GM12892 (cell line): ENCODE data around the gene PDGFRB.

Experiments
- DNase-seq: peaks from one replicate; pipeline ENCODE4 v3.0.0; 2011; ENCODE audit not compliant: insufficient read length
- FAIRE-seq: peaks from 2 replicates; lab custom pipeline; 2011; peaks lifted over from hg19 to GRCh38; lab: Jason Lieb, UNC
- POLR2A ChIP-seq: IDR thresholded peaks from 2 replicates; pipeline ENCODE4 v1.6.1; 2011; ENCODE audit warnings: low read depth, low read length, control low read depth
- POLR2AphosphoS5 ChIP-seq: IDR thresholded peaks from 2 replicates; pipeline ENCODE4 v1.6.1; 2011; ENCODE audit warnings: low read depth, low read length, control low read depth
- TAF1 ChIP-seq: IDR thresholded peaks from 2 replicates; pipeline ENCODE4 v1.6.1; 2011; ENCODE audit warnings: low read depth, mild to moderate bottlenecking, control low read depth, low read length, borderline replicate concordance

Gene PDGFRB

DNA sequence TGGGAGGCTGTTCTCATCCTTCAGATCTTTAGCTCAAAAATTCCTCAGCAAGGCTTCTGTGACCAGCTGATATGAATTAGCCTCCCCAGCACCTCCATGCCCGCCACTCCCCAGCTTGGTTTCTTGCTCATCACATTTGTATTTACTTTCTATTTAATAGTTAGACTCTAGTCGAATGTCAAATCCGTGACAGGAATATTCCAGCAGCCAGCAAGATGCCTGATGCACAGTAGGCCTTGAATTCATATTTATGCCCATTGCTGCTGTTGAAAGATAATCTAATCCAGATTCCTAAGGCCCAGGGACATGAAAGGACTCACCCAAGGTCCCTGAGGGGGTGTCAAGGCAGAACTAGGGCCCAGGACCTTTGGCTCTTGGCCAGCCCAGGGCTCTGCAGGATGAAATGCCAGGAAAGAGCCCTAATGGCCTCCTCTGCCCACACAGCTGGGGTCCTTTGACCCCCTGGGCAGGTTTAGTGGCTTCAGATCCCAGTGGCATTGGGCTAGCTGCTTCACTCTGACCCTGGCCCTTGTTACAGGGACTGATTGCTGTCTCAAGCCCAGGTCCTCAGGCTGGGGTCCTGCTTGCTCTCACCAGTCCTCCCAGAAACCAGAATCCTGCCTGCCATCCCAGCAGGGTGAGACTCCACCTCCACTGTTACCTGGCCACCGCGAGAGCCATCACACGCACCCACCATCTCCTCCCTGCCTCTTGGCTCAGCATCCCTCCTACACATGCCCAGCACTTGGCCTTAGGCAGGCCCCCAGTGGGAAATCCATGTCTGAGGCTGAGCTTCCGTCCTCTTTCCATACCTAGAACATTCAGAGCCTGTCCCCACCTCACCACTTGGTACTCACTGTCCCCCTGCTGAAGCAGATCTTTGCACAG lies 76.6 kb downstream of the PDGFRB start:
- no peak for DNase-seq
- FAIRE-seq = no peak
- TF ChIP-seq POLR2A = no peak
- no peak for TF ChIP-seq POLR2AphosphoS5
- no peak for TF ChIP-seq TAF1

DNA sequence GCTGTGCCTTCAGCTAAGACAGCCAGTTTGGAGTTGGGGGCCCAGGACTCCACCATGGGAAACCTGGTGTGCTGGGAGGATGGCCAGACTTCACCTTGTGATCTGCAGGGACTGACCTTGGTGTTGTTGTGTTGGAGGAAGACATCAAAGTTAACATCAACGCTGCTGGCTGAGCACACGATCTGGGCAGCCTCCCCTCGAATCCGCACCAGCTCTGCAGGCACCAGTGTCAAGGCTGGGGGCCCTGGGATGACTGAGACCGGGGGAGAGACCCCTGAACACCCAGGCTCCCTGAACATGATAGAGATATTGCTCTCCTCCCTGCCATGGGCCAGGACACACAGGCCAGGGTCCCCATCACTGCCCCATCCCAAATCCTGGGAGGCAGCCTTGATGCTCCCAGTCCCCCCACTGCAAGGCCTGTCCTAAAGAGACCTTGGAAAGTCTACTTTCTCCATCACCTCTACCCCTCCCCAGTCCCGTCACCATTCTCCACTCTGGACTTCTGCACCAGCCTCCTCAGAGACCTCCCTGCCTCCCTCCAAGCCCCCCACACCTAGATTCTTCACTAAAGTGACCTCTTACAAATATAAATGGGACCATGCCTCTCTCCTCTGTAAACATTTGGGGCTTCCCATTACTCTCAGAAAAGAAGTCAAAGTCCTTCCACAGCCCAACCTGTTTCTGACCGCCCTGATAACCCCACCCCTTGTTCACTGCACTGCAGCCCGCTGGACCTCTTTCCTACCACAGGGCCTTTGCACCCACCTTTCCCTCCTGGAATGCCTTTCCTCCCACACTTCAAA lies 77.4 kb downstream of the PDGFRB start:
- FAIRE-seq (no peak), DNase-seq (no peak)
- TF ChIP-seq TAF1 (no peak), POLR2AphosphoS5 (no peak), POLR2A (no peak)

DNA sequence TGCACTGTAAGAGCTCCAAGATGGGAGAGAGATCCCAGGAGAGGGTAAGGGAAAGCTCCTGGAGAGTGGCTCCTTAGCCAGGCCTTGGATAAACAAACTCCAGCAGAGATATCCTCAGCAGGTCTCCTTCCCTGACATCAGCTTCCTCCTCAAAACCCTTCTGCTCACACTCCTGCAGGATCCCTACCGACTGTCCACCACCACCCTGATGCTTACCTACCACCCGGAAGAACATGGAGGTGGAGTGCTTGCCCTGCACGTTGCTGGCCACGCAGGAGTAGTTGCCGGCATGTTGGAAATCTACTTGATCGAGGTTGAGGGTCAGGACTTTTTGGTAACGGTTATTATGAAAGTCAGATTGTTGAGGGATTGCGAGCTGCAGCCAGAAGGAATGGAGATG lies 78.6 kb downstream of the PDGFRB start:
- FAIRE-seq (no peak), DNase-seq (no peak)
- TF ChIP-seq POLR2A = no peak
- no peak for TF ChIP-seq POLR2AphosphoS5
- no peak for TF ChIP-seq TAF1

DNA sequence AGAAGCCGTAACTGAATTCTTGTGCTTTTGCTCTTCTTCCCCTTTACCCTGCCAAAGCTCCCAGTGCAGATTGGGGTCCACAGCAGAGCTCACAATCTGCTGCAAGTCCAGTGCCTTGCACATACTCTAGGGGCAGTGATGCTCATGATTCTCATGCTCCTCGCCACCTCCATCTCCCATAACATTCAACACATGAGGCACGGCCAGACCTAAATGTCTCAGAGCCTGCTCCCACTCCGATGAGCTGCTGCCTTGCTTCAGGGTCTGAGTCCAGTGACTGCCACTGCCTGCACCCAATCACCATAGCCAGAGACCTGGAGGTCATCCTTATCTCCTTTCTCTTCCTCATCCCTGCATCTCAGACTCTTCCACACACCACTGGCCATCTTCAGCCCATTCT lies 79.8 kb downstream of the PDGFRB start:
- TF ChIP-seq POLR2AphosphoS5 (no peak), POLR2A (no peak), TAF1 (no peak)
- FAIRE-seq = no peak
- DNase-seq = no peak

DNA sequence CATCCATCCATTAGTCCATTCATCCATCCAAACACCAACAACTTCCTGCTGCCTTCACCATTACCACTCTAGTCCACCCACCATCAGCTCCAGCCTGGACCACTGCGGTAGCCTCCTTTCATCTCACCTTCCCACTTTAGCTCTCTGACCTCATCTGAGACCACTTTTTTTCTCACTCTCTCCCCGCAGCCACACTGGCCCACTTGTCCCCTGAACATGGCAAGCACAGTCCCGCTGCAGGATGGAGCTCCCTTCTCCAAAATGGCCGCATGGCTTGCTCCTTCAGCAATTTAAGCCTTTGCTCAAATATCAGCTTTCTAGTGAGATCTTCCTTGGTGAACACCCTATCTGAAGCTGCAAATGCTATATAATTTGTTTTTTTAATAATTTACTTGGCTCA lies 80.4 kb downstream of the PDGFRB start:
- FAIRE-seq (no peak), DNase-seq (no peak)
- TF ChIP-seq POLR2A (no peak), POLR2AphosphoS5 (no peak), TAF1 (no peak)

DNA sequence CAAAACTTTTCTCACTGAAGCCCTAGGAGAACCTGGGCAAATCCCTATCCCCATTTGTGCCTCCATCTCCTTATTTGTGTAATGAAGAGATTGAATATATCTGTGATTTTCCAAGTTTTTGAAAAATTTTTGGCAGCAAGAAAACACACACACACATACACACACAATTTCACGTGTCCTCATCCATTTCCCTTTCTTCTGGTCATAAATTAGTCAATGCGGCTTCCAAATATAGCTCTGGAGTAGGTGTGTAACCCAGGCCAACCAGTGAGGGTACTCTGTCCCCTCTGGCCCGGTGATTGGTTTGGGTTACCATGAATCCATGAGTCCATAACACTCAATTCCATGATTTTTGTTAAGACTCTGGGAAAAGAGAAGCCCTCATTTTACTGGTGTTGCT lies 82.0 kb downstream of the PDGFRB start:
- TF ChIP-seq TAF1 (no peak), POLR2A (no peak), POLR2AphosphoS5 (no peak)
- DNase-seq = no peak
- no peak for FAIRE-seq

DNA sequence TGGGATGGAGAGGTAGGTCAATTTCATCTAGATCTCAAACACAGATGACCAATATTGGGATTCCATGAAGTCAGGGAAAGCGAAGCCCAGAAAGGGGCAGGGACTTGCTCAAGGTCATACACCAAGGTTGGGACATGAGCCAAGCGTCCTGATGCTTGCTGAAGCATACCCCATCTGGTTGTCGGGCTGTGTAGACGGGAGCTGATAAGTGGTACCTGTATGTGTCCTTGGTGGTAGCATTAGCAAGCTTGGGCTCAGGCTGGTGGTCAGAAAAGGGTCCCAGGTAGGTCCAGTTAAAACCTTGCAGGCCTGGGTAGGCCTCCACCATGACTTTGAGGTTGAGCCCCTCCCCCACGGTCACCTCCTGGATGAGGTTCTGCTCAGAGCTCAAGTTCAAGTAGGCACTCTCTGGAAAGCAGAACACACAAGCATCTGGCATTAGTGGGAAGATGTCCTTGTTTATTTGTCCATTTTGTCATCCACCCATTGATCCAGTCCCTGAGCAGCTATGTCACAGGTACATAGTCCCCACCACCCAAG lies 82.5 kb downstream of the PDGFRB start:
- no peak for FAIRE-seq
- no peak for DNase-seq
- no peak for TF ChIP-seq POLR2A
- no peak for TF ChIP-seq POLR2AphosphoS5
- TF ChIP-seq TAF1 = no peak

DNA sequence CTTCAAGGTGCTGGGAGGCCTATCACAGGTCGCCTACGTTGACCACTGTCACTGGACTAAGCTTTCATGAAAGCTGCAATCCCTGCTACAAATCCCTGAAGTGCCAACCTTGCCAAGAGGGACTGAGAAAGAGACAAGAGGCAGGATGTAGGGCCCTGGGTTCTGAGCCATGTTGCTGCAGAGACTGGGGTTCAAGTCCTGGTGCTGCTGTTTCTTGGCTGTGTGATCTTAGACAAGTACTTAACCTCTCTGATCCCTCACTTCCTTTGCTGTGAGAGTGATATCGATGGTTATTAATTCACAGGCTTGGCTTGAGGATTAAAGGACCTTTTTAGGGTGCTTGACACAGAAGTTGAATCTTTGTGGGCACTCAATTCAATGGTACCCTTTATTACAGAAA lies 84.8 kb downstream of the PDGFRB start:
- no peak for TF ChIP-seq TAF1
- TF ChIP-seq POLR2AphosphoS5 = no peak
- TF ChIP-seq POLR2A = no peak
- FAIRE-seq (no peak), DNase-seq (no peak)

DNA sequence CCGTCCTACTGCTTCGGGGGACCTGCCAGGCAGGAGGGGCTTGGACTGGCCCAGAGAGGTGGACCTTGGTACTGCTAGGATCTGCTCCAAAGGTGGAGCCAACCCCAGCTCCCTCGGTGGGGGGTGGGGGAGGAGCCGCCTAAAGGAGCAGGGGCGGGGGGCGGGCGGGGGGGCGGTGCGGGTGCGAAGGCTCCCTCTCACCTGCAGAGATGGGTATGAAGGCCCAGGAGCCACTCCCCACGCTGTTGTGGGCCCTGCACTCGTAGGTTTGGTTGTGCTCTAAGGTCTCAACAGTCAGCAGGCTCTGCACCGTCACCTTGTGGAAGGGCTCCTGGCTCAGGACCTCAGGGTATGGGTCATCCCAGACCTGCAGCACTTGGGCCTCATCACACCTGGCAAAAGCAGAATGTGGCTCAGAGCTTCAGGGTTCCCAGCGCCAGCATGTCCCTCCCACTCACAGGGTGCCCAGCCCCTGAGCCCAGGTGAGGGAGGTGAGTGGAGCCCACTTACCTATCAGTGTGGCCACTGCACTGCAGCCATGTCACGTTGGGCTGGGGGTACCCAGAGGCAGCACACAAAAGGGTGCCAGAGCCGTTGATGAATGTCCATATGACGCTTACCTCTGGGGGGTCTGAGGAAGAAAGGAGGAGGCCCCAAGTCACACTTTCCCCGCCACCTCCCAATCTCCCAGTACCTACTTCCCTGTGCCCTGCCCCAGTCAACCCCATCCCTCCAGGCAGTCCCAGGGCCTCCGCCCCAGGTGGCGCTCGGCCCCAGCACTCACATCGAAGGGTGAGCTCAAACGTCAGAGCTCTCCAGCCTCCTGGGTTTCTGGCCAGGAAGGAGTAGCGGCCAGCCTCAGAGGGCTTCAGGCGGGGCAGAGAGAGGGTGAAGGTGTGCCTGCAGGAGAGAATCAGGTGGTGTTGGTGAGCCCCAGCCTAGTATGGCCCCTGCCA lies 85.7 kb downstream of the PDGFRB start:
- DNase-seq = no peak
- TF ChIP-seq POLR2AphosphoS5 (no peak), TAF1 (no peak), POLR2A (no peak)
- no peak for FAIRE-seq

DNA sequence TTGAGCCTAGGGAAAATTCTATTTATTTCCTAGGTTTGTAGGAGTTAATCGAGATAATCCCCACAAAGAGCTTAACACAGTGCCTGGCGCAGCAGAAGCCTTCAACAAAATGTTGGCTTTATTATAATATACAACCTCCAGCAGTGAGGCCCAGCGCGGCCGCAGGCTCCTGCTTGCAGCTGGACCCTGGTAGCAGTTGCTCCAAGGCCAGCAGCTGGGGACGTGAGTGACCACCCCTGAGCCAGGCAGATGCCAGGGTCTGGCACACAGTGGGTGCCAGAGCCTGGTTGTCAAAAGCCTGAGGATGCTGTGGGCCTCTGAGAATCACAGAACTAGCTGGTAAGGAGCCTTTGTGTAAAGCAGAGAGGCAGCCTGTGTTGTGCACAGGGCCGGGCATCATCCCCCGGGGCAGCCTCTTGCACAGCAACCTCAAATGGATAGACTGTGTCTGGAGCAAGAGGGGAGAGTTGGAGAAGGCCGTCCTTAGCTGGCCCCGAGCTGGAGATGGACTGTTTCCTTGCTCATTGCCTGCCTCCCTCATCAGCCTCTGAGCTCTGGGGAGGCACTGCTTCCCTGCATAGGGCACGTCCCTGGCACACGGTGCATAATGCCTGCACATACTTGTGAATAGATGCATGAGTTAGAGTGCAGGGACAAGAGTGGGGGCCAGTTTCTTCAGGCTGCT lies 86.5 kb downstream of the PDGFRB start:
- no peak for FAIRE-seq
- no peak for TF ChIP-seq TAF1
- no peak for TF ChIP-seq POLR2A
- TF ChIP-seq POLR2AphosphoS5 = no peak
- no peak for DNase-seq
